Erythroblast (primary cell): ENCODE results near the gene PLEKHS1.

Source experiments
- GATA1 ChIP-seq: IDR thresholded peaks from 2 replicates; pipeline ENCODE4 v1.6.1; 2011; ENCODE audit warnings: low read depth, mild to moderate bottlenecking, control low read depth, low read length, moderate library complexity
- POLR2A ChIP-seq: IDR thresholded peaks from 2 replicates; pipeline ENCODE4 v1.6.1; 2011; ENCODE audit warnings: mild to moderate bottlenecking, low read length

DNA sequence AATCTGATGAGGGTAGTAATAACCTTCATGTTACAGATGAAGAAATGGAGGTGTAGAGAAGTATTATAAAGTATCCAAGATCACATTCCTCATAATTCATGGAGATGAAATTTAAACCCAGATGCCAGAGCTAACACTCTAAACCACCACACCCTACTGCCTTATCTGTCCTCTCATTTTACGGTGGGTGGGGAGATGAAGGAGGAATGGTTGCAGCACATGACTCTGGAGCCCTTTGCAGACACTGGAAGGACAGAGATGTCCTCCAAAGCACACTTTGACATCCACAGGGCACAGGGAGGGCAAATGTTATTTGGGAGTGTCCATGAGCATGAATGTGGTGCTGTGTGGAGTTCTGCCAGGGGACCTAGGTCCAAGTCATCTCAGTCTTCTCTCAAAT is 1.1 kb downstream of the PLEKHS1 start:
- TF ChIP-seq POLR2A: no peak
- no peak for TF ChIP-seq GATA1
